ENCODE measurements around the gene BMP8A.

DNA sequence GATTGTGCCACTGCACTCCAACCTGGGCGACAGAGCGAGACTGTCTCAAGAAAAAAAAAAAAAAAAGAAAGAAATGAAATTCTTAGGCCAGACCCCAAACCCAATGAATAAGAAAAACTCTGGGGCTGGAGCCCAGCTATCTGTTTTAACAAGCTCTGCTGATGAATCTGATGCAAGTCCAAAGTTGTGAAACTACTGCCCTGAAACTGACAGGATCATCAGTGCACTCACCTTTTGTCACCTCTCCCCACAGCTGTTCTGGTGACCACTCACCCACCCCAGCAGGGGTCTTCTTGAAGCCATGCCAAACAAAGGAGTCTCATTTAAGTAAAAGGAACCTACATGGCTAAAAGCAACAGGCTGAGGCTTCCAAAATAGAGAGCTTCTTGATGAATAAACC lies 76.8 kb downstream of the BMP8A start:
- TF ChIP-seq EZH2phosphoT487 (IDR thresholded peaks at IDR 0.05; ENCODE audit: low read depth, severe bottlenecking, unreplicated experiment): no peak
- TF ChIP-seq, protein P1, sequence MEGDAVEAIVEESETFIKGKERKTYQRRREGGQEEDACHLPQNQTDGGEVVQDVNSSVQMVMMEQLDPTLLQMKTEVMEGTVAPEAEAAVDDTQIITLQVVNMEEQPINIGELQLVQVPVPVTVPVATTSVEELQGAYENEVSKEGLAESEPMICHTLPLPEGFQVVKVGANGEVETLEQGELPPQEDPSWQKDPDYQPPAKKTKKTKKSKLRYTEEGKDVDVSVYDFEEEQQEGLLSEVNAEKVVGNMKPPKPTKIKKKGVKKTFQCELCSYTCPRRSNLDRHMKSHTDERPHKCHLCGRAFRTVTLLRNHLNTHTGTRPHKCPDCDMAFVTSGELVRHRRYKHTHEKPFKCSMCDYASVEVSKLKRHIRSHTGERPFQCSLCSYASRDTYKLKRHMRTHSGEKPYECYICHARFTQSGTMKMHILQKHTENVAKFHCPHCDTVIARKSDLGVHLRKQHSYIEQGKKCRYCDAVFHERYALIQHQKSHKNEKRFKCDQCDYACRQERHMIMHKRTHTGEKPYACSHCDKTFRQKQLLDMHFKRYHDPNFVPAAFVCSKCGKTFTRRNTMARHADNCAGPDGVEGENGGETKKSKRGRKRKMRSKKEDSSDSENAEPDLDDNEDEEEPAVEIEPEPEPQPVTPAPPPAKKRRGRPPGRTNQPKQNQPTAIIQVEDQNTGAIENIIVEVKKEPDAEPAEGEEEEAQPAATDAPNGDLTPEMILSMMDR (IDR thresholded peaks at IDR 0.05; ENCODE audit: poor library complexity): no peak
- no peak for TF ChIP-seq EZH2 (IDR thresholded peaks at IDR 0.05; ENCODE audit: borderline replicate concordance)
